HS-5 (cell line): ENCODE data around the gene SPC25.
"Not testable (repeated sequence)": the region's sequence is repeated elsewhere in the genome, so short reads cannot be mapped to it uniquely, and the experiment has no call there.

Source experiments
- DNase-seq: peaks from one replicate; pipeline ENCODE4 v3.0.0-alpha.2; 2012; ENCODE audit warnings: low read depth

The SPC25 gene

GRCh38 chr2:168903888-168904287 is 13.7 kb upstream of the SPC25 start:
- no peak for DNase-seq

GRCh38 chr2:168901003-168901402 is 10.8 kb upstream of the SPC25 start, which contains the start of gene G6PC2:
G6PC2 (plus strand) TSS chr2:168901291; CDS start chr2:168901332, 41 bp downstream.
- no peak for DNase-seq

- DNase-seq, result no peak
These were observed 7.2 kb upstream of the SPC25 start for GRCh38 chr2:168897449-168897848.

GRCh38 chr2:168896783-168897182 is 6.6 kb upstream of the SPC25 start:
- DNase-seq, result no peak

- DNase-seq, result no peak
These were observed 5.5 kb upstream of the SPC25 start for GRCh38 chr2:168895771-168896170.

GRCh38 chr2:168894720-168895119 is 4.5 kb upstream of the SPC25 start:
- no peak for DNase-seq

- no peak for DNase-seq
These were observed 3.9 kb upstream of the SPC25 start for GRCh38 chr2:168894101-168894500.

GRCh38 chr2:168892327-168892726 is 2.1 kb upstream of the SPC25 start:
- no peak for DNase-seq

GRCh38 chr2:168889635-168890005 is 610 bp downstream of the SPC25 start:
- no peak for DNase-seq

- peak; percentile 63 for DNase-seq
These were observed 5.3 kb downstream of the SPC25 start for GRCh38 chr2:168884975-168885374.

- not testable (repeated sequence) for DNase-seq
These were observed 8.1 kb downstream of the SPC25 start for GRCh38 chr2:168882163-168882562.

GRCh38 chr2:168874368-168875054 is 15.7 kb downstream of the SPC25 start:
- DNase-seq, result no peak

- not testable (repeated sequence) for DNase-seq
These were observed 19.4 kb downstream of the SPC25 start for GRCh38 chr2:168870824-168871223.

- not testable (repeated sequence) for DNase-seq
These were observed 19.9 kb downstream of the SPC25 start for GRCh38 chr2:168870369-168870768.

GRCh38 chr2:168867164-168867563 is 23.1 kb downstream of the SPC25 start:
- DNase-seq, result not testable (repeated sequence)

- no peak for DNase-seq
These were observed 32.1 kb downstream of the SPC25 start for GRCh38 chr2:168858146-168858545.

GRCh38 chr2:168855601-168856000 is 34.6 kb downstream of the SPC25 start:
- no peak for DNase-seq

GRCh38 chr2:168854651-168855050 is 35.6 kb downstream of the SPC25 start:
- no peak for DNase-seq

- DNase-seq, result no peak
These were observed 36.8 kb downstream of the SPC25 start for GRCh38 chr2:168853471-168853870.

- DNase-seq, result no peak
These were observed 37.7 kb downstream of the SPC25 start for GRCh38 chr2:168852481-168852880.

GRCh38 chr2:168851674-168852320 is 38.4 kb downstream of the SPC25 start:
- peak; percentile 45 for DNase-seq

GRCh38 chr2:168850846-168851245 is 39.4 kb downstream of the SPC25 start:
- no peak for DNase-seq

- no peak for DNase-seq
These were observed 40.6 kb downstream of the SPC25 start for GRCh38 chr2:168849610-168850009.

GRCh38 chr2:168848225-168848624 is 42.0 kb downstream of the SPC25 start:
- DNase-seq, result no peak
